ENCODE data around the gene GLB1L3.
"Not testable (repeated sequence)": the region's sequence is repeated elsewhere in the genome, so short reads cannot be mapped to it uniquely, and the experiment has no call there.

The GLB1L3 gene

DNA sequence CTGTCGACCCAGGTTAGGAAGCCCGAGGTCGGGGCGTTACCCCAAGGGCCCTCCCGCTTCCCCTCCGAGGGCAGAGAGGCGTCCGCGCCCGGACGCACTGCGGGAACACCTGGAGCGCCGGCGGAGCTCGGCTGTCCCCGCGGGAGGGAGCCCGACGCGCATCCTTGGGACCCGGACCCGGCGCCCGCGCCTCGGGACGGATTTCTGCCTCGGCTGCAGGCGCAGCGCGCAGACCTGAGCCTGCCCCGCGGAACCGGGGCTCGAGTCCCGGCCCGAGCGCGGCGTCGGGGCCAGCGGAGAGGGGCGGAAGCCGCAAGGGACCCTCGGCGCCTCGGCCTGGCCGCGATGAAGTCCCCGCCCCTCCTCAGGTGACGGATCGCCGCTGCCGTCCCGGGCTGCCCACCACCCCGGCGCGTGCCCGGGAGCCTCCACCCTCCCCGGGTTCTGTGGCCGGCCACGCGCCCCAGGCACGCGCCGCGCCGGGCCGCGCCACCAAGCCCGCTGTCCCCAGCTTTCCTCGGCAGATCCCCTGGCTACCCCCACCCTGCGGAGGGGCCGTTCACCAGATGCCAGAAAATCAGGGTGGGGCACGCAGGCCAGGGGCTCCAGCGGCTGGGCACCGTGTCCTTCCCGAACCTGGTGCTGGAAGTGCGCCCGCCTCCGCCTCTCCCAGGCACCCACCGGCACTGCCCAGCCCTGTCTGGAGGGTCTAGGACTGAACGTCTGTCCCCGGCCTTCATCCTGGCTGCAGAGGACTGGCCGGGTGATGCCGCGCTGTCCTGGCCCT is 410 bp downstream of the GLB1L3 start:
- FAIRE-seq, result no peak

- no peak for FAIRE-seq
Measured at GRCh38 chr11:134277183-134278001, 1.2 kb downstream of the GLB1L3 start.

DNA sequence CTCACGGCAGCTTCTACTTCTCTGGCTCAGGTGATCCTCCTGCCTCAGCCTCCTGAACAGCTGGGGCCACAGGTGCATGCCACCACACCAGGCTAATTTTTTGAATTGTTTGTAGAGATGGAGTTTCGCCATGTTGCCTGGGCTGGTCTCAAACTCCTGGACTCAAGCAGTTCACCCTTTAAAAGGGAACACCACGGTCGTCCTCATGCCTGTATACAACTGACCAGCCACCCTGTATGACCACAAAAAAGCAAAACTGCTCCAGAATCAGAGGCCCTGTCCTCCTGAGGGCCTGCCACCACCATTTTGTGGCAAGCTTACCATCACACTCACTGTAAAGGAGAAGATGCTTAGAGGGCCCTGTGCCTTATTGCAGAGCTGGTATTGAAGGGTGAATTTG is 2.2 kb downstream of the GLB1L3 start:
- no peak for FAIRE-seq

- FAIRE-seq, result not testable (repeated sequence)
Measured at GRCh38 chr11:134281635-134282034, 5.5 kb downstream of the GLB1L3 start.

GRCh38 chr11:134282121-134283045 is 6.2 kb downstream of the GLB1L3 start:
- no peak for FAIRE-seq

DNA sequence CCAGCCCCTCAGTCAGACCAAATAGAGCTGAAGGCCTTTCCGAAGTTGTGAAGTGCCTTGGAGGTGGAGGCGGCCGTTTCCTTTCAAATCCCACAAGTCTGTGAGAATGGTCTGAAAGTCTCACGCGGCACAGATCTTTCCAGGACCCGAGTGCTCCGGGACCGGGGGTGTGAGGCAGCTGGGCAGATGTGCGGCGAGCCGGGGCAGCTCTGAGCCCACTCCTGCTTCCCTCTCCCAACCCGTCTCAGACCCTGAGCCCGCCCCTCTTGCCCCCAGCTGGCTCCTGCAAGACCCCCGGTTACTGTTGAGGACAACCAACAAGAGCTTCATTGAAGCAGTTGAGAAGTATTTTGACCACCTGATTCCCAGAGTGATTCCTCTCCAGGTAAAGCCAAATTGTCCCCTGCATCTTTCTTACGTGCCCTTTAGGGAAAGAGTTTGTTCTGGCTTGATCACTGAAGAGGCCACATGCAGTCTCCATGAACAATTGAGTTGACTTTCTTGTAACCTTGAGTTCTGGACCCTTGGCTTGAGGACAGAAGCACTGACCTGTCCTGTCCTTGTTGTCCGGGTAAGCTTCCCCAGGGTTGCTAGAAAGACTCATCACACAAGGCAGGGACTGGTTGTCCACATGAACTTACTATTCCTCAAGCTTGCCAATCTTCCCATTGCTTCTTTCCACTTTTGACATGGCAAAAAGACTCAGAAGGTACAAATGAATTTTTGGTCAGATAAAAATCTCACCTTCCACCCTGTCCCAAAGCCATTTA is 7.5 kb downstream of the GLB1L3 start:
- no peak for FAIRE-seq

- FAIRE-seq, result not testable (repeated sequence)
Measured at GRCh38 chr11:134284349-134284748, 8.2 kb downstream of the GLB1L3 start.

DNA sequence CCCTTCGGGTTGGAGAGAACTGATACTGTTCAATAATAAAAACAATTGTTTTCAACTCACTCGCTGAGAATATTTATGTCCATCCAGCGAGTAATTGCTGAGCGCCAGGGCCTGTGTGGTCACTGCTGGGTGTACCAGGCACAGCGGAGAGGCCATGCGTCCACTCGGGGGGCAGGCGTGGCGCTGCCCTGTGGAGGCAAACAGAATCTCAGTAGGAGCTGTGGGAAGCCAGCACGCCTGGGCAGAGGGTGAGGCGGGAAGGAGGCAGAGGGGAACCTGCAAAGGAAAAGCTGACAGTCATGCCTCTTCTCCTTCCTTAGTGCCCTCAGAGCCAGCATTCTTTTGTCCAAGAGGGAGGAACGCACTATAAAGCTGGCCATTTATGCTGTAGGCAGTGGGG is 11.4 kb downstream of the GLB1L3 start:
- FAIRE-seq, result no peak

DNA sequence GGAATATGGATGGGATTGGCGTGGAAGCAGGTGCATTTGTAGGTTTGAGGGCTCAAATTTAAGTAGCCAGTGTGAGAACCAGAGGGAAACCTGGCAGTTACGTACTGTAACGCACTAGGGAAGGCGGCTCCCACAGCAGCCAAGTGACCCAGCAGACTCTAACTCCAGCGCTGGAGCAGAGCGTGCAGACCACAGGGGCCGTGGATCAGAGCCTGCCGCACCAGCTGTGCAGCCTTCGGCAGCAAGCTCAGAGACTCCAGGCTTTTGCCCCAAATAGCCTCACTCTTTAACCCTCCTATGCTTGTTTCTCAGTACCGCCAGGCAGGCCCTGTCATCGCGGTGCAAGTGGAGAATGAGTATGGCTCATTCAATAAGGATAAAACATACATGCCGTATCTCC is 12.3 kb downstream of the GLB1L3 start:
- FAIRE-seq, result no peak

DNA sequence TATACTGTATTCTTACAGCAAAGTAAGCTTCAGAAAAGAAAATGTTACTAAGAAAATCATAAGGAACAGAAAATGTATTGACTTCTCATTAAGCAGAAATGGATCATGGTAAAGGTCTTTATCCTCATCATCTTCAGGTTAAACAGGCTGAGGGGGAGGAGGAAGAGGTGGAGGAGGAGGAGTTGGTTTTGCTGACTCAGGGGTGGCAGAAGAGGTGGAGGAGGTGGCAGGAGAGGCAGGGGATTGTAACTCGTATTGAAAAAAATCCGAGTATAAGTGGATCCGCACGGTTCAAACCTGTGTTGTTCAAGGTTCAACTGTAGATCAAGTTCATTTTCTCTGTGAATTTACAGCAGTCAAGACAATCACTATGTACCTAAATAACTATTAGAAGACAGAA is 13.0 kb downstream of the GLB1L3 start:
- FAIRE-seq, result no peak

DNA sequence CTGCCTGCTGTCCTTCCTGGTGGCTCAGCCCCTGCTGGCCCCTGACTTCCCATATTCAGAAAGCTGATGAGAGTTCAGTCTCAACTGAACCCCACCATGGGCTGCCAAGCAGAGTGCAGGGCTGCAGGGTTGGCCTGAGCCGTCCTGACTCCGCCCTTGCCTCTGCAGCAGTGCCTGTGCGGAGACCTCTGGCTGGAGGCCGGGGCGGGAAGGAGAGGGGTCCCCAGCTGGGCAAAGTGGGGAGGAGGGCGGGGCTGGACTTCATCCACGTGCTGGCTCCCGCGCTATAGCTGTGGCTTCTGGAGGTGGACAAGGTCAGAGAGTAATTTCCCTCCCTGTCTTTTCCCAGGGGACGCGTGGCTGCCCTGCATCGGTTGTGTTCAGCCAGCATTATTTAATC is 13.6 kb downstream of the GLB1L3 start:
- no peak for FAIRE-seq

GRCh38 chr11:134290646-134291045 is 14.5 kb downstream of the GLB1L3 start:
- FAIRE-seq, result no peak

GRCh38 chr11:134291196-134291595 is 15.0 kb downstream of the GLB1L3 start:
- no peak for FAIRE-seq

DNA sequence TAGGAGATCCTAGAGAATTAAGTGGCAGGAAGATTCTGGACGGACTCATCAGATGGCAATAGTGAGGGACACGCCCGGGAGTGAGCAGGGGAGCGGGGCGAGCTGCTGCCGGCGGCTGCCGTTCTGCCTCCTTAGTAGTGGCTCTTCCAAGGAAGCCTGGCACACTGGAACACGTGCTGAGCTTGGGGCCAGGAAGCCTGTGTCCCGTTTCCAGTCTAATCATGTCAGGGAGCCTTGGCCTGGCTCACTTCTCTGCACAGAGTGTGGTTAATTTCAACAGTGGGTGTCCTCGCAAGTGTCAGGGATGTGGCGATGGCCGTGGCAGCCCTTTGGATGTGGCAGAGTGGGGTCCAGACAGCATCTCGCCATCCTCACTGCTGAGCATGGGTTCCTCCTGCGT is 16.5 kb downstream of the GLB1L3 start:
- FAIRE-seq, result no peak

DNA sequence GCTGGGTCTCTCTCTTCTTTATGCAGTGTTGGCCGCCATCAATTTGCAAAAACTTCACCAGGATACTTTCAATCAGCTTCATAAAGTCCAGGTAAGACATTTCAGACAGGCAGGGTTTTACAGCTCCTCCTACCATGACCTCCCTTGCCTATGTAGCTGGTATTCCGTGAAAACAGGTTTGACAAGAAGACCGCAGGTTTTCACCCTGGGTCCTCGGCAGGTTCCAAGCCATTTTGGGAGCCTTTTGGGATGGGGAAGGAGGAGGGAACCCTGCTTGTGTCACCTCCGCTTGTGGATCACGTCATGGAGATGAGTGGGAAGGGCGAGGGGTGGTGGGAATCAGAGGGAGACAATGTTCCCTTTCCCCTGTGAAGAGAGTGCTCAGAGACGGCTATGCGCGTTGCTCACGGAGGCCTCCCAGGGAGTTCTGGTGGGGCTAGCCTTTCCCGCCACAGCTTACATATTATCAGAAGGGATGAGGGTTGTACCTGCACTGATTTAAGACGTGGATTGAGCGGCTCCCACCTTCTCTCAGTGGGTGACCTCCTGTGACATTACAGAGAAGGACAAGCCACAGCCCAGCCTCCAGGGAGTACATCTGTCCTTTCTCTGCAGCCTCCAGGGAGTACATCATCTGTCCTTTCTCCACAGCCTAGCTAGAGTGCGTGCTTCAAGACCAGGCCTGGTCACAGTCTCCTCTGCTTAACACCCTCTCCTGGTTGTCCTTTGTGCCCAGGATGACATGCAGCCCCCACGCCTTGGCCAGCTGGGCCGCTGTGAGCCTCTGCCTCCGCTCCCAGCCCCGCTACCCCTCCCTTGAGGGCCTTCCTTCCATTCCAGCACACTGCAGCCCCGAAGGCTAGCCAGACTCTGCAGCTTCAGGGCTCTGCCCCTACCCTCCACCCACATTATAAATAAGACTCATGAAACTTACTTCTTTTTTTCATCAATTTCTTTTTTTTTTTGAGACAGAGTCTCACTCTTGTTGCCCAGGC is 17.2 kb downstream of the GLB1L3 start:
- no peak for FAIRE-seq

DNA sequence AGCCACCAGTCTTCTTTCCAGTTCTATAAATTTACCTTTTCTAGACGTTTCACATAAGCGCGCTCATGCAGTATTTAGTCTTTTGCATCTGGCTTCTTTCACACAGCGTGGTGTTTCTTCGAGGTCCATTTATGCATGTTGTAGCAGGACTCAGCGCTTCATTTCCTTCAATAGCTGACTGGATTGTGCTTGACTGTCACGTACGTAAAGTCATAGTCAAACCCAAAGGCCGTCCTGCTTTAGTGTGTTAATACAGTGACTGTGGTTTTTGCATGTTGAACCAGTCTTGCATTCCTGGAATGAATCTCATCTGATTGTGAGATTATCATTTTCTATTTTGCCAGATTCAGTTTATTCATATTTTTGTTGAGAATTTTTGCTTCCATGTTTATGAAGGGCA is 18.5 kb downstream of the GLB1L3 start:
- no peak for FAIRE-seq

- no peak for FAIRE-seq
Measured at GRCh38 chr11:134312223-134312622, 36.0 kb downstream of the GLB1L3 start.

DNA sequence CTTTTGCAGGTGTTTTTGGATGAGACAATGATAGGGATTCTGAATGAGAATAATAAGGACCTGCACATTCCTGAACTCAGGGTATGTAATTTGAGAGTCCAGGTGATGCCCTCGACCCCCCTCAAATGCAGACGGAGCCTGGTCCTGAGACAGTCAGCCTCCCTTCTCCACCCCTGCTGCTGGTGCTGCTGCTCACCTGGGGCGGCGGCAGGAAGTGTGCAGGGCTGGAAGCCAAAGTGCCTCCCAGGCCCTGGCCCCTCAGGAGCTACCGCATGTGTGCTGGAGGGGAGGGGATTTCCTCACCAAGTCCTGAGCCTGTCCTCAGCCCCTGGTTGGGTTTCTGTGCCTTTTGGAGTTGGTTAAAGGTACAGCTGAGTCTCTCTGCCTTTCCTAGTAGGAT is 36.6 kb downstream of the GLB1L3 start:
- FAIRE-seq, result no peak

- no peak for FAIRE-seq
Measured at GRCh38 chr11:134313379-134313778, 37.2 kb downstream of the GLB1L3 start.

DNA sequence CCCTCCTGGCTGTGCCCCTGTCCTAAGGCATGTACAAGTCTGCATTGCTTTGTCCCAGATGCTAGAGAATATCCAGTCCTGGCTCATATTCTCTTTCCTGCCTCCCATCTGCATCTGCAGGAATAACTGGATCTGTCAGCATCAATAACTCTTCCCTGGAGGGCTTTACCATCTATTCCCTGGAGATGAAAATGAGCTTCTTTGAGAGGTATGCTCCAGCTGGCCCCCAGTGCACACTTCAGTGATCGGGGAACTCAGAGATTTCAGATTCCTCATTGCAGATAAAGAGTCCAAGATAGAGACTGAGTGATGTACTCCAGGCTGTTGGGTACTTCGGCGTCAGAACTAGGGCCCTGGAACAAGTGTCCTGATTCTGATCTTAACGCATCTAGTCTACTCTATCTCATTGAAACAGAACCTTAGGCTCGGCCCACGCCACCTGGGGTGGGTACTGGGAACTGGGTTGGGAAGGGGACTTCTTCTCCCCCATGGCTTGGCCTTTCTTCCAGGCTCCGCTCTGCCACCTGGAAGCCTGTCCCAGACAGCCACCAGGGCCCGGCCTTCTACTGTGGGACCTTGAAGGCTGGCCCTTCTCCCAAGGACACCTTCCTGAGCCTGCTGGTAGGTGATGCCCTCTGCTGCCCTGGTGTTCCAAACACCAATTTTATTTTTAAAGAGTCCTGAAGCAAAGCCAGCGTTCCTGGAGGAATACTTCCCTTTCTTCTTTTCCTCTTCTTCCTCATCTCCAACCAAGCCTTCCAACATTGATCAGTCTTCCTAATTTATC is 37.8 kb downstream of the GLB1L3 start:
- no peak for FAIRE-seq
